BJ (cell line): Measurements from ENCODE around the gene PPP4R4. TPM values are rescaled to one million over a fixed set of nuclear protein-coding genes. Genes with fewer than 3 reads are reported as not detected.

ENCODE experiments used
- CTCF ChIA-PET: fragments of 350-600 bp; formaldehyde crosslinking; extraction: SDS; loops from one replicate; lab custom pipeline; 2021; ENCODE audit warnings: antibody characterized with exemption, inconsistent platforms; lab: Yijun Ruan, JAX
- POLR2A ChIA-PET: fragments of 300-600 bp; sonication (Branson Sonifier 250); formaldehyde crosslinking; extraction: SDS; loops from one replicate; lab custom pipeline; 2021; ENCODE audit warnings: antibody characterized with exemption; lab: Charles Lee
- DNase-seq: peaks from one replicate; pipeline ENCODE4 v3.0.0-alpha.2; 2011; ENCODE audit warnings: low read depth
- H3K27me3 ChIP-seq: 2 replicates; pipeline ENCODE4 v1.6.0; 2011; ENCODE audit warnings: low read length; ENCODE audit not compliant: control insufficient read depth, insufficient read depth
- H3K36me3 ChIP-seq: 2 replicates; pipeline ENCODE4 v1.5.1; 2011; ENCODE audit warnings: low read length; ENCODE audit not compliant: control insufficient read depth, insufficient read depth
- H3K4me3 ChIP-seq: 2 replicates; pipeline ENCODE4 v1.5.1; 2011; ENCODE audit warnings: low read depth, mild to moderate bottlenecking, control low read depth, low read length
- polyA plus RNA-seq: library from polyadenylated mRNA; depleted of rRNA; stranded (reverse); fragments of >200 nt; gene quantifications from 2 replicates; pipeline ENCODE4 v1.2.3, GENCODE V29; 2011
- TF ChIP-seq, protein P1 (sequence below): IDR thresholded peaks from 2 replicates; pipeline ENCODE4 v1.5.1; 2011; ENCODE audit warnings: low read depth, mild to moderate bottlenecking, control low read depth, inconsistent platforms, low read length, moderate library complexity; ENCODE audit not compliant: insufficient read depth

The PPP4R4 gene
- polyA plus RNA-seq, 1 experiment, result 0.37 TPM

DNA sequence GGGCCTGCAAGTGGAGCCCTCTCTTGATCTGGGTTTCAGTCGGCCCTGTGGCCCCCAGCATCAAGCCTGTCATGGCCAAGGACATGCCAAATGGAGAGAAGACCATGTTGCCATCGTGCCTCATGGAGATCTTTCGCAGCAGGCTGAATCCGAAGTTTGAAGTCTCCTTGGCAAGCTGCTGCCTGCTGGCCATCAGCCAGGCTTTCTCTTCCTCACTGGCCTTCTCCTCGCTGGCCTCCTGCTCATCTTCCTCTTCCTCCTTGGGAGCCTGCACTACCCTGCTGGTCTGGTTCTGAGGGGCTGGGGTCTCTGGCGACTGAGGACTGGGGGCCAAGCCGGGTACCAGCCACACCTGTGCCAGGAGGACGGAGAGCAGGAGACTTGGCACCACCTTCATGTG lies 116.1 kb downstream of the PPP4R4 start:
- CTCF ChIA-PET, result no interaction called here
- Histone ChIP-seq H3K27me3 (no peaks in the 10 kb centered on the region), H3K4me3 (no peak overlapping the region), H3K36me3 (no peaks in the 10 kb centered on the region)
- no peak for DNase-seq
- POLR2A ChIA-PET, result no interaction called here
- TF ChIP-seq, protein P1, sequence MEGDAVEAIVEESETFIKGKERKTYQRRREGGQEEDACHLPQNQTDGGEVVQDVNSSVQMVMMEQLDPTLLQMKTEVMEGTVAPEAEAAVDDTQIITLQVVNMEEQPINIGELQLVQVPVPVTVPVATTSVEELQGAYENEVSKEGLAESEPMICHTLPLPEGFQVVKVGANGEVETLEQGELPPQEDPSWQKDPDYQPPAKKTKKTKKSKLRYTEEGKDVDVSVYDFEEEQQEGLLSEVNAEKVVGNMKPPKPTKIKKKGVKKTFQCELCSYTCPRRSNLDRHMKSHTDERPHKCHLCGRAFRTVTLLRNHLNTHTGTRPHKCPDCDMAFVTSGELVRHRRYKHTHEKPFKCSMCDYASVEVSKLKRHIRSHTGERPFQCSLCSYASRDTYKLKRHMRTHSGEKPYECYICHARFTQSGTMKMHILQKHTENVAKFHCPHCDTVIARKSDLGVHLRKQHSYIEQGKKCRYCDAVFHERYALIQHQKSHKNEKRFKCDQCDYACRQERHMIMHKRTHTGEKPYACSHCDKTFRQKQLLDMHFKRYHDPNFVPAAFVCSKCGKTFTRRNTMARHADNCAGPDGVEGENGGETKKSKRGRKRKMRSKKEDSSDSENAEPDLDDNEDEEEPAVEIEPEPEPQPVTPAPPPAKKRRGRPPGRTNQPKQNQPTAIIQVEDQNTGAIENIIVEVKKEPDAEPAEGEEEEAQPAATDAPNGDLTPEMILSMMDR, result no peak

DNA sequence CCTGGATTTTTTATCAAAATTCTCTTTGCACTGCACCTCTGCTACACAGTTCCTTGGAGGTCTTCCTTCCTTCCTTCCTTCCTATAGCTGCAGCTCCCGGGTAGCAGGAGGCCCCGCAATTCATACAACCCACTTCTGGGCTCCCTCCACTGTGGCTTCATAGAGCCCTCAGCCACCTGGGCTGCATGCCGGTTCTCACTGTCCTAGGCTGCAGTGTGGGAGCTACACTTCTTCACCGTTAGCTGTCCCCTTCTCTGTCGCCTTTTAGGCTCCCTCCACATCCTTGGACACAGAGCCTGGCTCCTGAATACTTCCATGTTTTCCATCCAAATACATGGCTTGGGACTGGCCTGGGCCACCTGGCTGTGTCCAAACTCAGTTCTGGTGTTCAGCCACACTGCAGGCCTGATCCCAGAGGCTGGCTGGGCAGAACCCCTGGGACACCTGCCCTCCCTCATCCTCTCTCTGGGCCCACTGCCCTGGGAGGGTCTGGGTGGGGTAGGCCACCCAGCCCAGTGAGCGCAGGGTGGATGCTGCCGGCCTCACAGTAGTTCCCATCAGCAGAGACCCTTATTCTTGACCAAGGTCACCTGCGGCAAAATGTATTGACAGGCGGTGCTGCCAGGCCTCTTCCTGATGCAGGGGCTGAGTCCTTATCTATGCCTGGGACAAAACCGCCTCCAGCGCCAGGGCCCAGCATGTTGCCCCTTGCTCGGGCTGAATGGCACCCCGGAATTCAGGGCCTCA lies 117.2 kb downstream of the PPP4R4 start:
- ChIA-PET CTCF (interaction anchor here (0.7 kb wide), 1 partner anchor 1084 kb away, joined by 3 read pairs; no protein-coding TSS in a partner anchor), POLR2A (no interaction called here)
- no peak overlapping the region for H3K4me3 ChIP-seq
- H3K36me3 ChIP-seq, result no peaks in the 10 kb centered on the region
- DNase-seq, result no peak
- no peaks in the 10 kb centered on the region for H3K27me3 ChIP-seq
- TF ChIP-seq, protein P1, result no peak

DNA sequence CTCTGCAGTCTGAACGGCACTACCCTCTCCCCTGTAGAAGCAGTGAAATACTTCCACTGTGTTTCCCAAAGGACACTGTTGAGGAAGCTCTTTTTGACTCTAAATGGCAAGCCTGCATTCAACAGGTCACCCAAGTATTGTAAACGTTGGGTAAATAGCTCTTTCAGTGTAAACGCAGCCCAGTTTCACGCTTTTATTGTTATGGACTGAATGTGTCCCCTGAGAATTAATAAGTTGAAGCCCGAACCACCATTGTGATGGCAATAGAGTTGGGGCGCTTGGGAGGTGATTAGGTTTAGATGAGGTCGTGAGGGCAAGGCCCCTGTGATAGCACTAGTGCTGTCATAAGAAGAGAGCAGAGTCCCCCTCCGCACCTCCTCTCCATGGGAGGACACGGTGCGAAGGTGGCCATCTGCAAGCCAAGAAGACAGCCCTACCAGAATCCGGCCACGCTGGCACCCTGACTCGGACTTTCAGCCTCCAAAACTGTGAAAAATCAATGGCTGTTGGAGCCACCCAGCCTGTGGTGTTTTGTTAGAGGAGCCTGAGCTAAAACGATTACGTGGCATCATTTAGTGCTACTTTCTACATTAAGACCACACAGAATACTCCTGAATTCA lies 117.9 kb downstream of the PPP4R4 start:
- CTCF ChIA-PET, result interaction anchor here (0.7 kb wide), 1 partner anchor 1084 kb away, joined by 3 read pairs; no protein-coding TSS in a partner anchor

DNA sequence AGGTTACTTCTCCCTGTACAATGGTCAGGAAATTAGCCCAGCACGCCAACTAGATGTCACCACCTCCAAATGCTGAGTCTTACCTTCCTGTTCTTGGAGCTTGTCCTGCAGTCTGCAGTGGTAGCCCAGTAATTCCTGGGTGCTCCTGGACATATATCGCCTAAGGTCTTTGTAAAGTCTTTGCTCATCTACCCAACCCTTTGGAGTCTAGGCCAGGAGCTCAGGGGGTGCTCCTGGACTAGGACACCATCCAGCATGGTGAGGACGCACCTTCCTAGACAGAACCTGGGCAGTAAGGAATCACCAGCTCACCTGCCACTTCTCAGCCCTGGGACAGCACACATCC lies 118.4 kb downstream of the PPP4R4 start:
- TF ChIP-seq, protein P1, result no peak
- POLR2A ChIA-PET, result no interaction called here
- Histone ChIP-seq H3K27me3 (no peaks in the 10 kb centered on the region), H3K36me3 (no peaks in the 10 kb centered on the region), H3K4me3 (no peak overlapping the region)
- DNase-seq, result no peak
- CTCF ChIA-PET, result no interaction called here

More for the DNA sequence above, 117.9 kb downstream of the PPP4R4 start:
- POLR2A ChIA-PET, result no interaction called here
- H3K36me3 ChIP-seq, result no peaks in the 10 kb centered on the region
- DNase-seq, result no peak
- TF ChIP-seq, protein P1, result no peak
- no peak overlapping the region for H3K4me3 ChIP-seq
- H3K27me3 ChIP-seq, result no peaks in the 10 kb centered on the region

DNA sequence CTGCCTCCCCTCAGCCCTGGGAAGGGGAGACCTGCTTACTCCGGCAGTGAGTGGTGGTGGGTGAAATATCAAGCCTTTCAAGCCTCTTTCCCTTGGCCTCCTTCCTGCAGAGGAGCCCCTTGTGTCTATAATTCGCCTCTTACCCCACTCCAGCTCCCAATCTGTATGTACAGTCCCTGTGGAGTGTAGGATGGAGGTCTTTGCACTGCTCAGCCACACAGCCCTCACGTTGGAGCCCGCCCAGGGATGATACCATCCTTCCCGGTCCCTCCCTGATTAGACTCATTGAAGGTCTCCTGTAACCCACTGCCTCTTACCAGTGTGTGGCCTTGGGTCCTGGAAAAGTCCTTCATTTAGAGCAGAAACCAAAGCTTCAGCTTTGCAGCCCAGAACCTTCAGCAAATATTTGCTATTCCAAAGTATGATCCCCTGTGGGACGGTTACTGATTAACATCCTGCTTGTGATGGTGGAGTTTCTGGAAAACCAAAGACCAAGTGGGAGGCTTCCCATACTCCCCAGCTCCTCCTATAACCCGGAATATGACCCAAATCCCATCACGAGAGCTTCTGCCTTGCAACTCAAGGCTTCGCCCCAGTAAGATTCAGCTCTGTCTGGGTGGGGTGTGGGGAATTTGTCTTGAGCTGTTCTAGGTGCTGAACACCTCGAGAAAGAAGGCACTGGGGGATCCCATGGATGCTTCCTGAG lies 118.9 kb downstream of the PPP4R4 start, which contains the start of gene SERPINA10:
TSS of gene SERPINA10 (minus strand) at position 397 of the 706 bp plus-strand sequence. CDS start 2,675 bp downstream, outside the sequence.
- TF ChIP-seq, protein P1, result no peak
- ChIA-PET CTCF (interaction anchor here (0.6 kb wide), 1 partner anchor 1925 kb away, joined by 3 read pairs; no protein-coding TSS in a partner anchor), POLR2A (no interaction called here)
- Histone ChIP-seq H3K36me3 (no peaks in the 10 kb centered on the region), H3K4me3 (no peak within 1 kb of the TSS), H3K27me3 (no peaks in the 10 kb centered on the region)
- no peak for DNase-seq
